ENCODE results near the gene LSM3. TPM values are rescaled to one million over a fixed set of nuclear protein-coding genes. Genes with fewer than 3 reads are reported as not detected.

Gene LSM3
- total RNA-seq (2011; cell fraction: chromatin; rRNA removed; ENCODE audit: low replicate concordance): 11.3 and 17.2 TPM in 2 replicates
- total RNA-seq (2011; cell fraction: nucleolus; rRNA removed): 7.4 and 9.3 TPM in 2 replicates
- 14.2 and 25.6 TPM in 2 replicates for total RNA-seq (2011; cell fraction: nucleoplasm; rRNA removed)
- total RNA-seq (2014; rRNA removed) (32.6 and 33.8 TPM in 2 replicates), total RNA-seq (2014; rRNA removed; fragmentation: Illumina TruSeq; extraction: Trizol) (64.7 and 73.9 TPM in 2 replicates), total RNA-seq (2015; rRNA removed; fragmentation: Illumina TruSeq; extraction: Trizol) (54.4 and 61.2 TPM in 2 replicates), total RNA-seq (2021) (38.5 and 46.4 TPM in 2 replicates), polyA plus RNA-seq (2011; rRNA removed) (34.0 and 48.7 TPM in 2 replicates), polyA plus RNA-seq (2014; fragmentation: Illumina TruSeq; extraction: Trizol) (48.6 and 55.2 TPM in 2 replicates), polyA plus RNA-seq (2014; fragmentation: Nextera tagmentation; extraction: Ambion mirVana) (100 to 1,000 TPM; 180 to 203 TPM), polyA plus RNA-seq (2014; rRNA removed) (61.6 and 75.1 TPM in 2 replicates), polyA minus RNA-seq (2011; rRNA and poly(A)+ RNA removed) (14.8 and 16.0 TPM in 2 replicates), Bru-seq, nascent RNA (percentile 95 among the genes with signal in this experiment), BruChase-seq, experiment 1, labeled RNA remaining after a 2-hour chase (percentile 90 among the genes with signal in this experiment), BruChase-seq, experiment 2, labeled RNA remaining after a 6-hour chase (percentile 85 among the genes with signal in this experiment)
- 3.6 and 12.9 TPM in 2 replicates for polyA plus RNA-seq (2011; cell fraction: cytosol; rRNA removed)
- 3.1 and 6.0 TPM in 2 replicates for polyA plus RNA-seq (2011; cell fraction: nucleus; rRNA removed)
- polyA plus RNA-seq (2012): 31.9 and 61.8 TPM in 2 replicates
- polyA minus RNA-seq (2011; cell fraction: cytosol; rRNA and poly(A)+ RNA removed): 4.3 and 6.0 TPM in 2 replicates
- polyA minus RNA-seq (2011; cell fraction: nucleus; rRNA and poly(A)+ RNA removed): 5.5 and 7.6 TPM in 2 replicates
- long read RNA-seq, experiment 1, transcript LSM3-201 (4 exons, 3,815 nt): major isoform, 484 of 1,056 reads
- long read RNA-seq, experiment 1, partial matches to known transcripts: 564 of 1,056 reads
- long read RNA-seq, experiment 1, other reads (novel, unspliced or antisense): 8 of 1,056 reads
- long read RNA-seq, experiment 2, transcript LSM3-201 (4 exons, 3,815 nt): major isoform, 161 of 275 reads
- long read RNA-seq, experiment 2, partial matches to known transcripts: 102 of 275 reads
- long read RNA-seq, experiment 2, other reads (novel, unspliced or antisense): 12 of 275 reads
- long read RNA-seq, experiment 3, transcript LSM3-201 (4 exons, 3,815 nt): major isoform, 274 of 322 reads
- long read RNA-seq, experiment 3, partial matches to known transcripts: 44 of 322 reads
- long read RNA-seq, experiment 3, other reads (novel, unspliced or antisense): 4 of 322 reads

DNA sequence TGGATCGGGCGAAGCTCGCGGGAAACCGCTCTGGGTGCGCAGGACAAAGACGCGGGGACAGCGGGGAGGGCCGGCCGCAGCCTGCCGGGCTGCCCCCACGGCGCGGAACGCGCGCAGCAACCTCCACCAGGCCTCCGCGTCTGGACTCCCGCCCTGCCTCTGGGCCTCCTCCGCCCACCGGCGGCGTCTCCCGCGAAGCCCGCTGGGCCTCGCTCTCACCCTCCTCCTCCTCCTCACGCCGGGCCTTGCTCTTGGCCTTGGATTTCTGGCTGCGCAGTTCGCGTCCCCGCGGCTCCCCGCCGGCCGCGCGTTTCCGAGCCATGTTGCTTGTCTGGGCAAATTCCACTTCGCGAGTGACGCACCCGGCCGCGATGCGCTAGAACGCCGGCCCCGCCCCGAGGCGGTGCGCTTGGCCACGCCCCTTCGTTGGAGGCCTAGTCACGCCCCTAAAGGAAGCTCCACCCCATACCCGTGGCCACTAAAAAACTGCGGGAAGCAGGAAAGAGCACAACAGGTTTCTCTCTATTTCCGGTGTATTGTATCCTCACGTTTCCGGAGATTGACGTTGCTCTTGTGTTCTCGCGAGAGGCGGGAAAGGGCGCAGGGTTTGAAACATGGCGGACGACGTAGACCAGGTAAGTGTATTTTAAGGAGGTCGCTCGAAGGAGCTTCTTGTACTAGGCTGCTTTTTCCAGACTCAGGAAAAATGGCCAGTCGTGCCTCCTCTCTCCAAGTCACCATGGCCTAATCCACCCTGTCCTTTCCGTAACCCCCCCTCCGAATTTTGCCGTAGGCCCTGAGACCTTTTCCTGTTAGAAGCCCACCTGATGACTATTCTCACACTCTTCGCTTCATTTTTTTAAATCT is at the start of gene LSM3, which contains the start of gene XPC:
Gene LSM3 (plus strand): TSS at position 571 of the 867 bp plus-strand sequence. CDS start 44 bp downstream, at position 615.
Gene XPC (minus strand): TSS at position 355 of the 867 bp plus-strand sequence. CDS start 33 bp downstream, at position 322.
- intact Hi-C loops (cut with micrococcal nuclease): loop anchor here (1.0 to 5.0 kb wide), 3 partner anchors 54 to 281 kb away; partner anchors contain the start of gene CHCHD4
- under 1% methylated on average over 78 of the region's 78 CpGs for WGBS (ENCODE audit: insufficient coverage, low coverage, missing lambda C conversion rate)
- H3K27ac ChIP-seq (ENCODE audit: extremely low read depth, low read depth, low read length): peak within 1 kb of the TSS; percentile 89
- in situ Hi-C loops (cut with MboI): no loop called here
- TSS peak; percentile 55 for BruUV-seq (replicated peaks)
- peak within 1 kb of the TSS; percentile 94 for H3K4me2 ChIP-seq (ENCODE audit: insufficient read depth, low read length)
- H3K9me1 ChIP-seq (ENCODE audit: control insufficient read depth, insufficient read depth, low read length): no peaks in the 10 kb centered on the region
- peaks cover 33% of the 10 kb centered on the region for H3K36me3 ChIP-seq (ENCODE audit: control insufficient read depth, insufficient read depth, low read length)
- H3K27me3 ChIP-seq (ENCODE audit: control insufficient read depth in 2 of 2, insufficient read depth in 2 of 2, low read length in 2 of 2): no peaks in the 10 kb centered on the region
- H3K79me2 ChIP-seq (ENCODE audit: control insufficient read depth, insufficient read depth, low read length): peaks cover 97% of the 10 kb centered on the region
- no peaks in the 10 kb centered on the region for H4K20me1 ChIP-seq (replicated peaks; ENCODE audit: control insufficient read depth, insufficient read depth, low read length)
- H3K4me1 ChIP-seq (replicated peaks in 1 of 2; ENCODE audit: control insufficient read depth in 2 of 2, insufficient read depth in 2 of 2, low read length in 2 of 2): peaks cover 13 to 41% of the 10 kb centered on the region in 2 experiments
- peak within 1 kb of the TSS; percentile 97 for H3K9ac ChIP-seq (ENCODE audit: insufficient read depth in 1 of 2, low read depth in 2 of 2, low read length in 2 of 2)
- no peaks in the 10 kb centered on the region for H3K9me3 ChIP-seq (replicated peaks; ENCODE audit: control insufficient read depth, insufficient read depth, low read depth, low read length)
- FAIRE-seq: peak; percentile 98
- H2AFZ ChIP-seq (ENCODE audit: low read depth, low read length): peak within 1 kb of the TSS; percentile 95
- ATAC-seq: peak; percentile 96
- CTCF ChIA-PET (ENCODE audit: low intra/inter-chr PET ratio): no interaction called here
- peak within 1 kb of the TSS; percentile 65 for H3K4me3 ChIP-seq
- DNase-seq (ENCODE audit: extremely low read depth in 1 of 4, low spot score in 3 of 4): peak; percentile 95 to 99 (median 96)
- POLR2A ChIA-PET: interaction anchor here (0.6 to 3.5 kb wide), 33 partner anchors 8 to 864 kb away, joined by 3 to 28 read pairs (median 5); partner anchors contain the start of genes CHCHD4 and TMEM43
- TF ChIP-seq, protein P1, sequence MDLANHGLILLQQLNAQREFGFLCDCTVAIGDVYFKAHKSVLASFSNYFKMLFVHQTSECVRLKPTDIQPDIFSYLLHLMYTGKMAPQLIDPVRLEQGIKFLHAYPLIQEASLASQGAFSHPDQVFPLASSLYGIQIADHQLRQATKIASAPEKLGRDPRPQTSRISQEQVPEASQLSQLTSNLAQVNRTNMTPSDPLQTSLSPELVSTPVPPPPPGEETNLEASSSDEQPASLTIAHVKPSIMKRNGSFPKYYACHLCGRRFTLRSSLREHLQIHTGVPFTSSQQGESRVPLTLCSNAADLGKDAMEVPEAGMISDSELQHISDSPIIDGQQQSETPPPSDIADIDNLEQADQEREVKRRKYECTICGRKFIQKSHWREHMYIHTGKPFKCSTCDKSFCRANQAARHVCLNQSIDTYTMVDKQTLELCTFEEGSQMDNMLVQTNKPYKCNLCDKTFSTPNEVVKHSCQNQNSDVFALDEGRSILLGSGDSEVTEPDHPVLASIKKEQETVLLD (IDR thresholded peaks at IDR 0.05): no peak; the same call in none of the 2 replicates
- TF ChIP-seq SRSF9 (IDR thresholded peaks at IDR 0.05; ENCODE audit: borderline replicate concordance, low read depth, low read length) (no peak), CHCHD3 (CRISPR knock-in tag; IDR thresholded peaks at IDR 0.05) (no peak; the same call in 1 of the 2 replicates)
- TF ChIP-seq, protein P2, sequence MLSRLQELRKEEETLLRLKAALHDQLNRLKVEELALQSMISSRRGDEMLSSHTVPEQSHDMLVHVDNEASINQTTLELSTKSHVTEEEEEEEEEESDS (CRISPR knock-in tag; IDR thresholded peaks at IDR 0.05): no peak
- TF ChIP-seq, protein P3, sequence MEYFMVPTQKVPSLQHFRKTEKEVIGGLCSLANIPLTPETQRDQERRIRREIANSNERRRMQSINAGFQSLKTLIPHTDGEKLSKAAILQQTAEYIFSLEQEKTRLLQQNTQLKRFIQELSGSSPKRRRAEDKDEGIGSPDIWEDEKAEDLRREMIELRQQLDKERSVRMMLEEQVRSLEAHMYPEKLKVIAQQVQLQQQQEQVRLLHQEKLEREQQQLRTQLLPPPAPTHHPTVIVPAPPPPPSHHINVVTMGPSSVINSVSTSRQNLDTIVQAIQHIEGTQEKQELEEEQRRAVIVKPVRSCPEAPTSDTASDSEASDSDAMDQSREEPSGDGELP (CRISPR knock-in tag; IDR thresholded peaks at IDR 0.05; ENCODE audit: borderline replicate concordance): peak; percentile 87
- TF ChIP-seq, protein P4, sequence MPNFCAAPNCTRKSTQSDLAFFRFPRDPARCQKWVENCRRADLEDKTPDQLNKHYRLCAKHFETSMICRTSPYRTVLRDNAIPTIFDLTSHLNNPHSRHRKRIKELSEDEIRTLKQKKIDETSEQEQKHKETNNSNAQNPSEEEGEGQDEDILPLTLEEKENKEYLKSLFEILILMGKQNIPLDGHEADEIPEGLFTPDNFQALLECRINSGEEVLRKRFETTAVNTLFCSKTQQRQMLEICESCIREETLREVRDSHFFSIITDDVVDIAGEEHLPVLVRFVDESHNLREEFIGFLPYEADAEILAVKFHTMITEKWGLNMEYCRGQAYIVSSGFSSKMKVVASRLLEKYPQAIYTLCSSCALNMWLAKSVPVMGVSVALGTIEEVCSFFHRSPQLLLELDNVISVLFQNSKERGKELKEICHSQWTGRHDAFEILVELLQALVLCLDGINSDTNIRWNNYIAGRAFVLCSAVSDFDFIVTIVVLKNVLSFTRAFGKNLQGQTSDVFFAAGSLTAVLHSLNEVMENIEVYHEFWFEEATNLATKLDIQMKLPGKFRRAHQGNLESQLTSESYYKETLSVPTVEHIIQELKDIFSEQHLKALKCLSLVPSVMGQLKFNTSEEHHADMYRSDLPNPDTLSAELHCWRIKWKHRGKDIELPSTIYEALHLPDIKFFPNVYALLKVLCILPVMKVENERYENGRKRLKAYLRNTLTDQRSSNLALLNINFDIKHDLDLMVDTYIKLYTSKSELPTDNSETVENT (CRISPR knock-in tag; IDR thresholded peaks at IDR 0.05): peak; percentile 81
- TF ChIP-seq, protein P5, sequence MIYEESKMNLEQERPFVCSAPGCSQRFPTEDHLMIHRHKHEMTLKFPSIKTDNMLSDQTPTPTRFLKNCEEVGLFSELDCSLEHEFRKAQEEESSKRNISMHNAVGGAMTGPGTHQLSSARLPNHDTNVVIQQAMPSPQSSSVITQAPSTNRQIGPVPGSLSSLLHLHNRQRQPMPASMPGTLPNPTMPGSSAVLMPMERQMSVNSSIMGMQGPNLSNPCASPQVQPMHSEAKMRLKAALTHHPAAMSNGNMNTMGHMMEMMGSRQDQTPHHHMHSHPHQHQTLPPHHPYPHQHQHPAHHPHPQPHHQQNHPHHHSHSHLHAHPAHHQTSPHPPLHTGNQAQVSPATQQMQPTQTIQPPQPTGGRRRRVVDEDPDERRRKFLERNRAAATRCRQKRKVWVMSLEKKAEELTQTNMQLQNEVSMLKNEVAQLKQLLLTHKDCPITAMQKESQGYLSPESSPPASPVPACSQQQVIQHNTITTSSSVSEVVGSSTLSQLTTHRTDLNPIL (CRISPR knock-in tag; IDR thresholded peaks at IDR 0.05): no peak

Measured in K562 (cell line).